Adrenal gland (tissue), 5 donors: ENCODE results near the gene EZH1.

Source experiments
- POLR2A ChIP-seq, 2 donors: fragments of 450-650 bp; IDR thresholded peaks; one replicate each; pipeline ENCODE4 v1.6.1; 2017; ENCODE audit warnings: antibody characterized with exemption in 2 of 2, mild to moderate bottlenecking in 2 of 2, moderate library complexity in 1 of 2
- TF ChIP-seq, protein P1 (sequence below), 6 experiments: fragments of 450-650 bp in 4 of 6; fragments of 200-600 bp in 2 of 6; sonication (generic) in 1 of 6; IDR thresholded peaks; 1 replicate in 5 of 6; 2 replicates in 1 of 6; pipeline versions ENCODE4 v1.5.1 to v1.8.0; 2016 to 2021; ENCODE audit warnings: antibody characterized with exemption in 6 of 6, mild to moderate bottlenecking in 2 of 6, moderate library complexity in 1 of 6
- donor health status: DM: no; HTN: no; CAD: no.

DNA sequence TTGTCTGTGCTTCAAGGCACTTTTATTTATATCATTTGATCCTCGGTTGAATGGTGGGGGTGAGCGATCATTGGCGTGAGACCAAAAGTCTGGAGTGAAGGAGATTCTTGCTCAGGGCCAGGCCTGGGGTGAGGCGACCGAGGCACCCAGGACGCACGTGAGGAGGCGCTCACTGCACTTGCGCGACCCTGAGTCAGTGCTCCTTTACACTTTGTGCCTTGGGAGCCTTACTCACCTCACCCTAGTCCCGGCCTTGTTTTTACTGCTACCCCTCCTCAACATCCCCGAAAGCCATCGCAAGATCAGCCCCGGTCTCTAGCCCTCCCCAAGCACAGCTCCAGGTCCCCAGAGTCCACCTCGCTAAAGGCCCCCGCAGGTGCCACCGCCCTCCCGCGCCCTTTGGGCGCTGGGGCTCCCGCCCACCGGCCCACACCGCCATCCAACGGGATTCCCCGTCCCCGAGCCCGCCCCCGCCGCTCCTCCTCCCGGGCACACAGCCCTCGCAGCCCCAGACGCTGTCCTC, 496 bp downstream of the EZH1 start:
- TF ChIP-seq, protein P1, sequence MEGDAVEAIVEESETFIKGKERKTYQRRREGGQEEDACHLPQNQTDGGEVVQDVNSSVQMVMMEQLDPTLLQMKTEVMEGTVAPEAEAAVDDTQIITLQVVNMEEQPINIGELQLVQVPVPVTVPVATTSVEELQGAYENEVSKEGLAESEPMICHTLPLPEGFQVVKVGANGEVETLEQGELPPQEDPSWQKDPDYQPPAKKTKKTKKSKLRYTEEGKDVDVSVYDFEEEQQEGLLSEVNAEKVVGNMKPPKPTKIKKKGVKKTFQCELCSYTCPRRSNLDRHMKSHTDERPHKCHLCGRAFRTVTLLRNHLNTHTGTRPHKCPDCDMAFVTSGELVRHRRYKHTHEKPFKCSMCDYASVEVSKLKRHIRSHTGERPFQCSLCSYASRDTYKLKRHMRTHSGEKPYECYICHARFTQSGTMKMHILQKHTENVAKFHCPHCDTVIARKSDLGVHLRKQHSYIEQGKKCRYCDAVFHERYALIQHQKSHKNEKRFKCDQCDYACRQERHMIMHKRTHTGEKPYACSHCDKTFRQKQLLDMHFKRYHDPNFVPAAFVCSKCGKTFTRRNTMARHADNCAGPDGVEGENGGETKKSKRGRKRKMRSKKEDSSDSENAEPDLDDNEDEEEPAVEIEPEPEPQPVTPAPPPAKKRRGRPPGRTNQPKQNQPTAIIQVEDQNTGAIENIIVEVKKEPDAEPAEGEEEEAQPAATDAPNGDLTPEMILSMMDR (IDR thresholded peaks at IDR 0.05): no peak
- no peak for TF ChIP-seq POLR2A (IDR thresholded peaks at IDR 0.05)
